NCI-H146 (cell line): Measurements from ENCODE around the gene FAM131A.

Source experiments
- DNase-seq: peaks from one replicate; lab custom pipeline; 2025; lab: John Stamatoyannopoulos, UW

The FAM131A gene

DNA sequence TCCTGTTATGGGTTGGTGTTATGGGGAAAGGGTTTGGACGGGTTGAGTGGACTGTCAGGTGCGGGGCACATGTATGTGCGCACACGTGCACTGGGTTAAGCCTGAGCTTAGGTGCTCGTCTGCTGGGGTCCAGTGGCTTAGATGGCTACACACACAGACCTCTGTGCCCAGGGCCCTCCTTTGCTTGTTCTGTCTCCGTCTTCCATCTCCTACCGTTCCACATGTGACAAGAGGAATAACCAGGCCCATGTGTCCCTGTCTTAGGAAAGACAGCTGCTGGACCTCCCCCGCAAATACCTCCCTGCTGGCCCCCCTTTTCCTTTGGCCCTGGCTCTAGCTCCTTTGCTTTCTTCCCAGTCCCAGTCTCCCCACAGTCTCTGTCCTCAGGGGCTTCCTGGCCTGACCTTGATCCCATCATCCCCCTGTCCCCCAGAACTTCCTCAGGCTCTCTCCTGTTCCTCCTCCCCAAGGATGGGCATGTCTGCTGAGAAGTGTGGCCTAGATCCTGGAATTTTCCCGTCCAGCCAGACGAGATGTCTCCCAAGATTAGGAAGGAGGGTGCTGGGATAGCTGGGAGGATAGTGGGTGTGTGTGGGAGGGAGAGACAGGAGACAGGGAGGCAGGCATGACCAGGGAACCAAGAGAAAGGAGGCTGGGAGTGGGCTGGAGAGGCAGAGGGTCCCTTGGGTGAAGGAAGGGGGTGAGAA, 41.4 kb downstream of the FAM131A start:
- DNase-seq, result no peak

DNA sequence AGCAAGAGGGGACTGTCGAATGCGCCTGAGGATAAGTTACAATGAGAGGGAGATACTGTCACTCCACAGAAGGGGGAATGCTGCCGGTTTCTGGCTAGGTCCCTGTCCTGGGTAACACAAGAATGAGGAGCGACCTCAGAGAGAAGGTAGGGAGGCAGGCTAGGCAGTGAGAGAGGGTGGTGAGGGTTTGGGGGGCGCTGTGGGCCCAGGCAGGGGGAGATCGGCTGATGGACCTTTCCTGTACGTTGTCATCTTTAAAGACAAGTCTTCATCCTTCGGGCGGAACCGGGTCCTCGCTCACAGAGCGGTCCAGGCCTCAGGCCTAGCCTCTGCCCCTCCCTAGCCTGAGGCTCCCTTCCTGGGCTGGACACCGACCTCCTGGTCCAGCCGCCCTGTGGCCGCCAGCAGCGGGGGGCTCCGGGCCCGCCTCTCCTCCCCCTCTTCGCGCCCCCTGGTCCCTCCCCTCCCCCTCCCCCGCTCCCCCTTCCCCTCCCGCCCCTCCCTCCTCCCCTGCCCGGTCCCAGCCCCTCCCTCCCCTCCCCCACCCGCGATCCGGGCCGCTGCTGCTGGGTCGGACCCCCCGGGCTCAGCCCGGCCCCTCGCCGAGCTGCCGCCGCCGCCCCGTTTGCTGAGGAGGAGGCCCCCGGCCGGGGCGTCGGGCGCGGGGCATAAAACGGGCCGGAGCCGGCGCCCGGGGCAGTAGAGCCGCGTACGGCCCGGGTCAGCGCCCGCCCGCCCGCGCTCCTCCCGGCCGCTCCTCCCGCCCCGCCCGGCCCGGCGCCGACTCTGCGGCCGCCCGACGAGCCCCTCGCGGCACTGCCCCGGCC, 42.2 kb downstream of the FAM131A start, which contains the start of gene CHRD:
CHRD (plus strand) TSS at position 697 of the 827 bp plus-strand sequence. CDS start 265 bp downstream, outside the sequence.
- peak; percentile 54 for DNase-seq

GRCh38 chr3:184380185-184380626, 42.8 kb downstream of the FAM131A start:
- DNase-seq, result peak; percentile 65

- no peak for DNase-seq
Measured at GRCh38 chr3:184380627-184381260, 43.3 kb downstream of the FAM131A start.

DNA sequence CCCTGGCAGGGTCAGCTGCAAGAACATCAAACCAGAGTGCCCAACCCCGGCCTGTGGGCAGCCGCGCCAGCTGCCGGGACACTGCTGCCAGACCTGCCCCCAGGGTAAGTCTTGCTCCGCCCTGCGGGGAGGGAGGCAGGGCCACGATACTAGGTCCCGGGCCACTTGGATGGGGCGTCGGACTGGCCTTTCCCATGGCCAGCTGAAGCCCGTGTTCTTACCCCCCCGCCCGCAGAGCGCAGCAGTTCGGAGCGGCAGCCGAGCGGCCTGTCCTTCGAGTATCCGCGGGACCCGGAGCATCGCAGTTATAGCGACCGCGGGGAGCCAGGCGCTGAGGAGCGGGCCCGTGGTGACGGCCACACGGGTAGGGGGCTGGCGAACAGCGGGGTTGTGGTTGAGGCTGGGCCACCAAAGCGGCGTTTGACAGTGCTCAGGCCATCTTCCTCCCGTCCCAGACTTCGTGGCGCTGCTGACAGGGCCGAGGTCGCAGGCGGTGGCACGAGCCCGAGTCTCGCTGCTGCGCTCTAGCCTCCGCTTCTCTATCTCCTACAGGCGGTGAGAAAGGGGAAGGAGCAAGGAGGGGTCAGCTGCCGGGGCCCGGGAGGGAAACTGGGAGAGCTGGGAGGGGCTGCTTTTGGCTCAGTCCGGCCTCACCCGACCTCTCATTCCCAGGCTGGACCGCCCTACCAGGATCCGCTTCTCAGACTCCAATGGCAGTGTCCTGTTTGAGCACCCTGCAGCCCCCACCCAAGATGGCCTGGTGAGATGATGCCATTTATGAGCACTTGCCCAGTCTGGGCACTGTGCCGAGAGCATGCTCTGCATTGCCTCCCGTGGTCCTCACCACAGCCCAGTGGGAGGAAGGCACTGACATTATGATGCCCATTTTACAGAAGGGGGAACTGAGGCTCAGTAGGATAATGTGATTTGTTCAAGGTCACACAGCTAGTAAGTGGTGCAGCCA, 44.1 kb downstream of the FAM131A start:
- no peak for DNase-seq

- DNase-seq, result no peak
Measured at GRCh38 chr3:184382326-184383032, 45.1 kb downstream of the FAM131A start.

- DNase-seq, result no peak
Measured at GRCh38 chr3:184383033-184383740, 45.8 kb downstream of the FAM131A start.

DNA sequence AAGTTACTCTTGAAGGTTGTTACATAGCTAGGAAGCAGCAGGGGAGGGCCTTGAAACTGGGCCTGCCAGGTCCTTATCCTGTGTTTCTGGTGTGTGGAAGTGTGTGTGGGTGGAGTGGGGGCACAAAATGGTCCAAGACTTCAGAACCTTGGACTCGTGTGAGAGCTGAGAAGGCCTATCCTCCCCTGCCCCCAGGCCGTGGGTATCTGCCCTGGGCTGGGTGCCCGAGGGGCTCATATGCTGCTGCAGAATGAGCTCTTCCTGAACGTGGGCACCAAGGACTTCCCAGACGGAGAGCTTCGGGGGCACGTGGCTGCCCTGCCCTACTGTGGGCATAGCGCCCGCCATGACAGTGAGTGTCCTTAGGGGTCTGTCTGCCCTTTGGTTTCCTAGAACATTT, 46.9 kb downstream of the FAM131A start:
- DNase-seq, result no peak

GRCh38 chr3:184384856-184385422, 47.5 kb downstream of the FAM131A start:
- no peak for DNase-seq

DNA sequence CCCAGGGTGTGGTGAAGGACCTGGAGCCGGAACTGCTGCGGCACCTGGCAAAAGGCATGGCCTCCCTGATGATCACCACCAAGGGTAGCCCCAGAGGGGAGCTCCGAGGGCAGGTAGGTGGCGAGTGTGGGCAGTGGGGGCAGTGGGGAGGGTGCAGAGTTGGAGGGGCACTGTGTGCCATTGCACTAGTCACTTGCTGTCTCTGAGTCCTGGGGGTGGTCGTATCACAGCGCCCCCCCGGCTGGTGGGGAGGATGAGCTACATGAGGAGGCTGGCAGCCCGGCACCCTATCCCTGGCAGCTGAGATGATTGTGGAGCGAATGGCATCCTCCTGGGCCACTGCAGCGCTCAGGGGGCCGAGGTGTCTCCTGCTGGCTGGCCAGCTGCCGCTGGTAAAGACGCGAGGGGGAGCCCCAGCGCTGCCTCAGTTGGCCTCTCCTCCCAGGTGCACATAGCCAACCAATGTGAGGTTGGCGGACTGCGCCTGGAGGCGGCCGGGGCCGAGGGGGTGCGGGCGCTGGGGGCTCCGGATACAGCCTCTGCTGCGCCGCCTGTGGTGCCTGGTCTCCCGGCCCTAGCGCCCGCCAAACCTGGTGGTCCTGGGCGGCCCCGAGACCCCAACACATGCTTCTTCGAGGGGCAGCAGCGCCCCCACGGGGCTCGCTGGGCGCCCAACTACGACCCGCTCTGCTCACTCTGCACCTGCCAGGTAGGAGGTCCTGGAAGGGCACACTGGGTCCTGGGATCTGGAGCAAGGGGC, 48.8 kb downstream of the FAM131A start:
- DNase-seq, result no peak

DNA sequence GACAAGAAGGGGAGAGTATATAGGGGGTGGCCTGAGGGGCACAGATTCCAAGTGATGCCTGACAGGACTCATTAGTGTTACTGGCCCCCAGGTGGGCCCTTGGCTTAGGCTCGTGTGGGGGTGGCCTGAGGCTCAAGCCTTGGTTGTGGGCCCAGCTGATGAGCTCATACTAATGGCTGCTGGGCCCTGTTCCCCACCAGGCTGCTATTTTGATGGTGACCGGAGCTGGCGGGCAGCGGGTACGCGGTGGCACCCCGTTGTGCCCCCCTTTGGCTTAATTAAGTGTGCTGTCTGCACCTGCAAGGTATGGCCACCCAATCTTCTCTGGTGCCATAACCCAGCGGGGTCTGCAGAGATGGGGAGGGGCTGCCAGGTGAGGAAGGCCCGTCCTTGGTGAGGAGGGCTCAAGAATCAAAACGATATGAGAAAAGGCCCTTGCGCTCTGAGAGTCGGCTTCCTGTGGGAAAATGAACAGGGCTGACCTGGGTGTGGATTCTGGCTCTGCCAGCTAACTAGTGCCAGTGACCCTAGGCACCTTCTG, 49.8 kb downstream of the FAM131A start:
- no peak for DNase-seq

DNA sequence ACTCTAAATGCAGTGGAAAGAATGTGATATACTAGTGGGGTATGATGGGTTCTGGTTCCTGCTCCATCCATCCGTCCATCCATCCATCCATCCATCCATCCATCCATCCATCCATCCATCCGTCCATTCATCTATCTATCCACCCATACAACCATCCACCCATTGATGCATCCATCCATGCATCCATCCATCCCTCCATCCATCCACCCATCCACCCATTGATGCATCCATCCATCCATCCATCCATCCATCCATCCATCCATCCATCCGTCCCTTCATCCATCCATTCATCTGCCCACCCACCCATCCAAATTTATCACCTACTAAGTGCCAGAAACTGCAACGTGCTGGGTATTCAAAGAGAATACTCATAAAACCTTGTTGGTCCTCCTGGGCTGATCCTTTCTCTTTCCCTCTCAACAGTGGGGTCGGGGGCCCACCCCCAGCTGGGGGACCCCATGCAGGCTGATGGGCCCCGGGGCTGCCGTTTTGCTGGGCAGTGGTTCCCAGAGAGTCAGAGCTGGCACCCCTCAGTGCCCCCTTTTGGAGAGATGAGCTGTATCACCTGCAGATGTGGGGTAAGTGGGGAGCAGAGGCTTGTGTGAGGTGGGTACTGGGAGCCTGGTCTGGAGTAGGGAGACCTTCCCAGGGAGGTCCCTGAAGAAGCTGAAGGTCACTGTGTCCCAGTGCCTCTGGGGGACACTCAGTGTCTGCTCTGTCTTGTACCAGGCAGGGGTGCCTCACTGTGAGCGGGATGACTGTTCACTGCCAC, 51.0 kb downstream of the FAM131A start:
- no peak for DNase-seq

- DNase-seq, result no peak
Measured at GRCh38 chr3:184388936-184389230, 51.5 kb downstream of the FAM131A start.

- DNase-seq, result no peak
Measured at GRCh38 chr3:184389384-184389783, 52.0 kb downstream of the FAM131A start.

DNA sequence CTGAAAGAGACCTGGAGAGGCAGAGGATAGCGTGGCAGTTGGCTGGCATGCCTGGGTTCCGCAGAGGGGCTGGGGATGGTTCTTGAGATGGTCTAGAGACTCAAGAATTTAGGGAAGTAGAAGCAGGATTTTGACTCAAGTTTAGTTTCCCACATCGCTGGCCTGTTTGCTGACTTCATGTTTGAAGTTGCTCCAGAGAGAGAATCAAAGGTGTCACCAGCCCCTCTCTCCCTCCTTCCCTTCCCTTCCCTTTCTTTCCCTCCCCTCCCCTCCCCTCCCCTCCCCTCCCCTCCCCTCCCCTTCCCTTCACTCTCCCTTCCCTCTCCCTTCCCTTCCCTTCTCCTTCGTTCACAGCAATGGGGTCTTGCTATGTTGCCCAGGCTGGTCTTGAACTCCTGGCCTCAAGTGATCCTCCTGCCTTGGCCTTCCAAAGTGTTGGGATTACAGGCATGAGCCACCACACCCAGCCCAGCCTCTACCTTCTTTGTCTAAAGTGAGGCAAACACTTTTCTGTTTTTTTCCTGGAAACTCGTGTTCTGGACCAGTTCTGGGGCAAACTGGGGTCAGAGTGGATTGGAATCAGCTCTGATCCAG, 52.6 kb downstream of the FAM131A start:
- DNase-seq, result no peak

DNA sequence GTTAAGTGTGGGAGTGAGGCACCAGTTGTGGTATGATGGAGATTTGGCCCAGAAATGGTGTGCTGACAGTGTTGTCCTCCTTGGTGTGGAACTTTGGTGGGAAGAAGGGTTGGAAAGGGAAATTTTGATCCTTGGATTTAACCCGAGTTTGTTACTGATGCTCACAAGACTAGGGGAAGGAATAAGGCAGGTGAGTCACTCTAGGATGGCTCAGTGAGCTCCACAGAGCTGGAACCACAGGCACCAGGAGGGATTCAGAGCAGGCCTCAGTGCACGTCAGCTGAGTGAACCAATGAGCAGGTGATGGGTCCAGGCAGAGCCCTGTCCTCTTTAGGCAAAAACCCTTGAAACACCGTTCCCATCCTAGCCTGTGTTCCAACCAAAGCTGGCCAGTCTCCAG, 53.9 kb downstream of the FAM131A start:
- DNase-seq, result no peak

DNA sequence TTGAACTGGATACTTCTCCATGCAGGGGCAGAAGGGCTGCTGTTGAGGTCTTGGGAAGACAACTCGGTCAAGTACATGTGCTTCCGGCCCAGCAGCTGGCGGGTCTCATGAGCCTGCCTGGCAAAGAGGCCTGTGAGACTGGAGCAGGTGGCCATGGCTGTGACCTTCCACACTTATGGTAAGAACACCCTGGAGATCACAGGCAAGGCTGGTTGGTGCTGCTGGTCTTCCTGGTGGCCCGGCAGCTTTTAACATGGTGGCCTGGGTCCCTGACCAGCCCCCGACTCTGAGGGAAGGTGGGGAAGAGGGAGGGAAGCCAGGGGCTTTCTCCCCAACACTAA, 57.9 kb downstream of the FAM131A start:
- DNase-seq, result no peak
